H1 (cell line): ENCODE measurements around the gene MECP2. TPM values are rescaled to one million over a fixed set of nuclear protein-coding genes. Genes with fewer than 3 reads are reported as not detected.

Experiments used
- CTCF ChIA-PET: fragments of 300-600 bp; sonication (Branson Sonifier 250); formaldehyde crosslinking; loops from one replicate; lab custom pipeline; 2021; ENCODE audit not compliant: partially characterized antibody; lab: Charles Lee
- POLR2A ChIA-PET: fragments of 300-600 bp; sonication (Branson Sonifier 250); formaldehyde crosslinking; loops from one replicate; lab custom pipeline; 2021; ENCODE audit warnings: inconsistent platforms; ENCODE audit not compliant: partially characterized antibody; lab: Charles Lee
- DNase-seq, 2 experiments: peaks; one replicate each; pipeline versions ENCODE4 v3.0.0 to v3.0.0-alpha.2; 2010 to 2022; ENCODE audit warnings: low spot score in 2 of 2, low read depth in 1 of 2, mixed read lengths in 1 of 2
- FAIRE-seq: peaks from 2 replicates; lab custom pipeline; 2011; peaks lifted over from hg19 to GRCh38; lab: Jason Lieb, UNC
- H2AFZ ChIP-seq: 2 replicates; pipeline ENCODE4 v1.8.1; 2012; ENCODE audit warnings: low read length, inconsistent platforms
- H2AK5ac ChIP-seq: 2 replicates; pipeline ENCODE4 v1.6.1; 2013; ENCODE audit warnings: low read depth, low read length
- H2BK120ac ChIP-seq: replicated peaks from 2 replicates; pipeline ENCODE3; 2013; ENCODE audit warnings: low read depth, low read length, inconsistent platforms
- H2BK12ac ChIP-seq: 2 replicates; pipeline ENCODE4 v1.6.1; 2013; ENCODE audit warnings: low read depth, low read length
- H2BK15ac ChIP-seq: 2 replicates; pipeline ENCODE4 v1.6.1; 2013; ENCODE audit warnings: low read length
- H2BK20ac ChIP-seq: 2 replicates; pipeline ENCODE4 v1.6.1; 2013; ENCODE audit warnings: low read length
- H2BK5ac ChIP-seq: 2 replicates; pipeline ENCODE4 v1.6.1; 2013; ENCODE audit warnings: low read depth, low read length
- H3K14ac ChIP-seq: 2 replicates; pipeline ENCODE4 v1.6.1; 2013; ENCODE audit warnings: inconsistent platforms; ENCODE audit not compliant: insufficient read length
- H3K18ac ChIP-seq: 2 replicates; pipeline ENCODE4 v1.6.1; 2013; ENCODE audit warnings: low read length; ENCODE audit errors: extremely low read depth
- H3K23ac ChIP-seq: 2 replicates; pipeline ENCODE4 v1.6.1; 2013; ENCODE audit warnings: inconsistent platforms; ENCODE audit not compliant: insufficient read length
- H3K23me2 ChIP-seq: 2 replicates; pipeline ENCODE4 v1.6.1; 2013; ENCODE audit warnings: low read depth, low read length
- H3K27ac ChIP-seq: 2 replicates; pipeline ENCODE4 v1.6.1; 2011; ENCODE audit warnings: low read depth, low read length, inconsistent platforms
- H3K27me3 ChIP-seq, 4 experiments: replicated peaks in 1 of 4; 1 replicate in 1 of 4; 2 replicates in 3 of 4; pipeline versions ENCODE4 v1.6.1 to v1.8.1; 2011 to 2013; ENCODE audit warnings: low read length in 3 of 4, mild to moderate bottlenecking in 3 of 4, inconsistent platforms in 2 of 4, mixed read lengths in 2 of 4, moderate library complexity in 1 of 4; ENCODE audit not compliant: control insufficient read depth in 3 of 4, insufficient read depth in 3 of 4; ENCODE audit errors: extremely low read depth in 1 of 4
- H3K36me3 ChIP-seq, 4 experiments: 2 replicates each; pipeline versions ENCODE4 v1.6.1 to v1.8.1; 2011 to 2013; ENCODE audit warnings: mild to moderate bottlenecking in 4 of 4, low read length in 3 of 4, moderate library complexity in 2 of 4, control low read depth in 1 of 4, inconsistent platforms in 1 of 4; ENCODE audit not compliant: insufficient read depth in 4 of 4, control insufficient read depth in 2 of 4
- H3K4ac ChIP-seq: replicated peaks from 2 replicates; pipeline ENCODE3; 2013; ENCODE audit warnings: low read length, low read depth, mixed read lengths, inconsistent platforms; ENCODE audit not compliant: insufficient read length
- H3K4me1 ChIP-seq, 4 experiments: replicated peaks in 1 of 4; 1 replicate in 1 of 4; 2 replicates in 3 of 4; pipeline versions ENCODE4 v1.6.1 to v1.8.1; 2011 to 2013; ENCODE audit warnings: low read length in 3 of 4, inconsistent platforms in 2 of 4, mixed read lengths in 1 of 4; ENCODE audit not compliant: insufficient read depth in 4 of 4, control insufficient read depth in 3 of 4
- H3K4me2 ChIP-seq, 2 experiments: 2 replicates each; pipeline versions ENCODE4 v1.6.1 to v1.8.1; 2011 to 2013; ENCODE audit warnings: low read depth in 2 of 2, low read length in 2 of 2, control low read depth in 1 of 2, inconsistent platforms in 1 of 2, mild to moderate bottlenecking in 1 of 2; ENCODE audit not compliant: insufficient read depth in 1 of 2
- H3K4me3 ChIP-seq, 4 experiments: fragments of 200-600, 300-600 bp in 1 of 4; sonication (generic), shearing (Covaris generic), sonication (Bioruptor Twin) in 1 of 4; 2 replicates each; pipeline versions ENCODE4 v1.5.1 to v1.8.1; 2011 to 2016; ENCODE audit warnings: low read length in 4 of 4, low read depth in 3 of 4, control low read depth in 2 of 4, inconsistent platforms in 2 of 4, mild to moderate bottlenecking in 2 of 4, mixed read lengths in 1 of 4, moderate library complexity in 1 of 4; ENCODE audit not compliant: insufficient read depth in 2 of 4; ENCODE audit errors: extremely low read depth in 1 of 4
- H3K56ac ChIP-seq: replicated peaks from 2 replicates; pipeline ENCODE3; 2013; ENCODE audit warnings: low read depth, mild to moderate bottlenecking, mixed read lengths, low read length, inconsistent platforms; ENCODE audit not compliant: insufficient read length
- H3K79me1 ChIP-seq: 2 replicates; pipeline ENCODE4 v1.6.1; 2013; ENCODE audit warnings: low read depth, low read length, control low read depth
- H3K79me2 ChIP-seq, 2 experiments: 2 replicates each; pipeline versions ENCODE4 v1.6.1 to v1.8.1; 2012 to 2013; ENCODE audit warnings: low read length in 2 of 2, mild to moderate bottlenecking in 2 of 2, inconsistent platforms in 1 of 2; ENCODE audit not compliant: insufficient read depth in 2 of 2, control insufficient read depth in 1 of 2
- H3K9ac ChIP-seq, 4 experiments: replicated peaks in 1 of 4; 1 replicate in 1 of 4; 2 replicates in 3 of 4; pipeline versions ENCODE4 v1.6.1 to v1.8.1; 2011 to 2013; ENCODE audit warnings: low read depth in 3 of 4, low read length in 3 of 4, control low read depth in 2 of 4, mild to moderate bottlenecking in 2 of 4, moderate library complexity in 2 of 4, inconsistent platforms in 1 of 4; ENCODE audit errors: extremely low read depth in 1 of 4
- H3K9me3 ChIP-seq, 2 experiments: 2 replicates each; pipeline versions ENCODE4 v1.6.1 to v1.8.1; 2012 to 2013; ENCODE audit warnings: mild to moderate bottlenecking in 2 of 2, moderate library complexity in 2 of 2, control low read depth in 1 of 2, inconsistent platforms in 1 of 2, low read depth in 1 of 2, low read length in 1 of 2, mixed read lengths in 1 of 2; ENCODE audit not compliant: insufficient read depth in 2 of 2
- H4K20me1 ChIP-seq, 2 experiments: replicated peaks in 1 of 2; 2 replicates each; pipeline versions ENCODE3 to v1.8.1; 2011 to 2013; ENCODE audit warnings: inconsistent platforms in 2 of 2, low read length in 2 of 2, mild to moderate bottlenecking in 1 of 2; ENCODE audit not compliant: insufficient read depth in 2 of 2, control insufficient read depth in 1 of 2
- H4K5ac ChIP-seq: 2 replicates; pipeline ENCODE4 v1.6.1; 2013; ENCODE audit warnings: low read length, low read depth, mixed read lengths, inconsistent platforms; ENCODE audit not compliant: insufficient read length
- H4K8ac ChIP-seq: 2 replicates; pipeline ENCODE4 v1.8.0; 2013; ENCODE audit warnings: mild to moderate bottlenecking, moderate library complexity, low read length, inconsistent platforms; ENCODE audit not compliant: insufficient read depth; ENCODE audit errors: extremely low read depth
- H4K91ac ChIP-seq: replicated peaks from 2 replicates; pipeline ENCODE3; 2013; ENCODE audit warnings: low read length, mixed read lengths, inconsistent platforms; ENCODE audit not compliant: insufficient read length
- ATF2 ChIP-seq: IDR thresholded peaks from 2 replicates; pipeline ENCODE4 v1.6.1; 2012; ENCODE audit warnings: low read length, inconsistent platforms
- BCL11A ChIP-seq, 2 experiments: IDR thresholded peaks; one replicate each; pipeline ENCODE4 v1.6.1; 2011; ENCODE audit warnings: low read depth in 2 of 2, low read length in 2 of 2, mild to moderate bottlenecking in 2 of 2
- BRCA1 ChIP-seq: IDR thresholded peaks from 2 replicates; pipeline ENCODE4 v1.6.1; 2012; ENCODE audit warnings: low read depth, low read length, improper control_type of control experiment
- CHD2 ChIP-seq: IDR thresholded peaks from 2 replicates; pipeline ENCODE4 v1.6.1; 2012; ENCODE audit warnings: low read length, improper control_type of control experiment
- EP300 ChIP-seq, 2 experiments: IDR thresholded peaks; 1 replicate in 1 of 2; 2 replicates in 1 of 2; pipeline ENCODE4 v1.6.1; 2011 to 2012; ENCODE audit warnings: low read depth in 2 of 2, low read length in 2 of 2, mild to moderate bottlenecking in 2 of 2, borderline replicate concordance in 1 of 2, inconsistent platforms in 1 of 2, moderate library complexity in 1 of 2
- JUND ChIP-seq: IDR thresholded peaks from 2 replicates; pipeline ENCODE4 v1.6.1; 2011; ENCODE audit warnings: mild to moderate bottlenecking, improper control_type of control experiment, low read length
- SP2 ChIP-seq: IDR thresholded peaks from 2 replicates; pipeline ENCODE4 v1.6.1; 2012; ENCODE audit warnings: mild to moderate bottlenecking, low read length, inconsistent platforms
- SP4 ChIP-seq: IDR thresholded peaks from 2 replicates; pipeline ENCODE4 v1.6.1; 2012; ENCODE audit warnings: low read length, inconsistent platforms
- TBP ChIP-seq: IDR thresholded peaks from 2 replicates; pipeline ENCODE4 v1.6.1; 2011; ENCODE audit warnings: low read depth, low read length, improper control_type of control experiment
- USF2 ChIP-seq: IDR thresholded peaks from 2 replicates; pipeline ENCODE4 v1.6.1; 2011; ENCODE audit warnings: low read length, improper control_type of control experiment
- WGBS, 2 experiments: shearing (Covaris generic) in 1 of 2; methylation state at CpG; one replicate each; pipeline versions ENCODE4 v1.1.6 to v1.1.7; 2013 to 2015; ENCODE audit warnings: low lambda C conversion rate in 2 of 2, mixed read lengths in 2 of 2, inconsistent platforms in 1 of 2, low coverage in 1 of 2, missing lambda C conversion rate in 1 of 2; ENCODE audit not compliant: insufficient replicate concordance in 2 of 2, insufficient coverage in 1 of 2, insufficient read length in 1 of 2; ENCODE audit errors: extremely low coverage in 1 of 2, missing lambda C conversion rate in 1 of 2; 5-methylcytosine and 5-hydroxymethylcytosine counted together
- polyA plus RNA-seq, 7 experiments: library from polyadenylated mRNA; depleted of rRNA in 3 of 7; stranded (reverse) in 5 of 7; unstranded in 2 of 7; fragments of >200 nt in 5 of 7; fragments of 200-250 nt in 2 of 7; gene quantifications; 1 replicate in 5 of 7; 2 replicates in 1 of 7; 4 replicates in 1 of 7; pipeline versions ENCODE4 v1.2.1 to v1.2.3, GENCODE V29; 2011 to 2013; ENCODE audit warnings: missing spikeins in 2 of 7, mixed read lengths in 2 of 7
- total RNA-seq: library from RNA; stranded (reverse); fragmentation: NEBNext Ultra II Directional; extraction: Animal tissue kit (Norgen Biotek cat#: 25700); gene quantifications from 2 replicates; pipeline ENCODE4 v1.2.1, GENCODE V29; 2021

Gene MECP2
- total and polyA plus RNA-seq, 2 of the 8 experiments (the other 6 are each of a cell fraction or from before 2014, with no cell fraction given) = 5.0 to 32.4 TPM

GRCh38 chrX:154068560-154068959 is 29.0 kb downstream of the MECP2 start:
- H4K91ac ChIP-seq = no peak overlapping the region
- no peak overlapping the region for H3K4me2 ChIP-seq
- H3K23me2 ChIP-seq = no peaks in the 10 kb centered on the region
- no peak for FAIRE-seq
- no peak overlapping the region for H3K4ac ChIP-seq
- no peak overlapping the region for H3K27ac ChIP-seq
- H3K4me3 ChIP-seq = no peak overlapping the region
- H3K9ac ChIP-seq = no peak overlapping the region
- no peak overlapping the region for H3K56ac ChIP-seq
- peaks cover 0 to 1% of the 10 kb centered on the region in 2 experiments for H4K20me1 ChIP-seq
- H3K14ac ChIP-seq = no peak overlapping the region
- no peak overlapping the region for H2BK15ac ChIP-seq
- no peaks in the 10 kb centered on the region for H3K9me3 ChIP-seq
- ChIA-PET POLR2A (no interaction called here), CTCF (no interaction called here)
- H3K4me1 ChIP-seq = no peaks in the 10 kb centered on the region
- no peak overlapping the region for H3K23ac ChIP-seq
- no peak overlapping the region for H2BK120ac ChIP-seq
- H2AK5ac ChIP-seq = no peak overlapping the region
- H3K79me1 ChIP-seq = no peaks in the 10 kb centered on the region
- H2BK20ac ChIP-seq = no peak overlapping the region
- no peak overlapping the region for H4K8ac ChIP-seq
- H3K36me3 ChIP-seq = no peaks in the 10 kb centered on the region
- no peak overlapping the region for H3K18ac ChIP-seq
- DNase-seq = no peak
- 88% methylated on average over 2 of the region's 3 CpGs; no CpG with 5 or more reads in 1 of the 2 experiments for WGBS, 2 experiments
- H2BK12ac ChIP-seq = no peak overlapping the region
- no peak overlapping the region for H2AFZ ChIP-seq
- H4K5ac ChIP-seq = no peak overlapping the region
- H2BK5ac ChIP-seq = no peak overlapping the region
- H3K79me2 ChIP-seq = peaks cover 0 to 56% of the 10 kb centered on the region in 2 experiments; a peak in 2 of 4 replicates
- H3K27me3 ChIP-seq = no peaks in the 10 kb centered on the region
- no peak for TF ChIP-seq TBP
- TF ChIP-seq JUND = no peak
- TF ChIP-seq BRCA1 = no peak
- TF ChIP-seq SP4 = no peak
- no peak for TF ChIP-seq ATF2
- TF ChIP-seq CHD2 = no peak
- TF ChIP-seq SP2 = no peak
- TF ChIP-seq EP300 (IDR thresholded peaks at IDR 0.05; ENCODE audit: borderline replicate concordance in 1 of 2, low read depth in 2 of 2, low read length in 2 of 2) = no peak
- TF ChIP-seq USF2 = no peak
- TF ChIP-seq BCL11A (IDR thresholded peaks at IDR 0.05; ENCODE audit: low read depth in 2 of 2, low read length in 2 of 2) = no peak
